ENCODE results near the gene CEP170B.

Gene CEP170B

GRCh38 chr14:104873380-104874055 lies 8.4 kb downstream of the CEP170B start:
- Histone ChIP-seq H3K27me3 (ENCODE audit: control insufficient read depth, insufficient read depth, low read length) (no peaks in the 10 kb centered on the region), H3K27ac (ENCODE audit: low read depth, low read length) (no peak overlapping the region), H3K4me1 (ENCODE audit: control insufficient read depth, insufficient read depth, low read length) (no peaks in the 10 kb centered on the region), H3K36me3 (ENCODE audit: control insufficient read depth, insufficient read depth, low read length) (peaks cover 9% of the 10 kb centered on the region), H3K9ac (ENCODE audit: low read length) (no peak overlapping the region), H3K4me3 (ENCODE audit: low read length) (no peak overlapping the region)

- no peak overlapping the region for H3K27ac ChIP-seq (ENCODE audit: low read depth, low read length)
- H3K9ac ChIP-seq (ENCODE audit: low read length) = no peak overlapping the region
- H3K27me3 ChIP-seq (ENCODE audit: control insufficient read depth, insufficient read depth, low read length) = no peaks in the 10 kb centered on the region
- H3K36me3 ChIP-seq (ENCODE audit: control insufficient read depth, insufficient read depth, low read length) = peaks cover 9% of the 10 kb centered on the region
- H3K4me1 ChIP-seq (ENCODE audit: control insufficient read depth, insufficient read depth, low read length) = no peaks in the 10 kb centered on the region
- H3K4me3 ChIP-seq (ENCODE audit: low read length) = no peak overlapping the region
These were observed 9.1 kb downstream of the CEP170B start for GRCh38 chr14:104874110-104874531.

- Histone ChIP-seq H3K4me1 (ENCODE audit: control insufficient read depth, insufficient read depth, low read length) (no peaks in the 10 kb centered on the region), H3K4me3 (ENCODE audit: low read length) (no peak overlapping the region), H3K36me3 (ENCODE audit: control insufficient read depth, insufficient read depth, low read length) (peaks cover 7% of the 10 kb centered on the region), H3K9ac (ENCODE audit: low read length) (no peak overlapping the region), H3K27me3 (ENCODE audit: control insufficient read depth, insufficient read depth, low read length) (no peaks in the 10 kb centered on the region), H3K27ac (ENCODE audit: low read depth, low read length) (no peak overlapping the region)
These were observed 9.7 kb downstream of the CEP170B start for GRCh38 chr14:104874571-104875411.

- peaks cover 9% of the 10 kb centered on the region for H3K36me3 ChIP-seq (ENCODE audit: control insufficient read depth, insufficient read depth, low read length)
- H3K4me3 ChIP-seq (ENCODE audit: low read length) = no peak overlapping the region
- no peak overlapping the region for H3K27ac ChIP-seq (ENCODE audit: low read depth, low read length)
These were observed 10.3 kb downstream of the CEP170B start for GRCh38 chr14:104875412-104875751.

GRCh38 chr14:104875811-104876210 lies 10.7 kb downstream of the CEP170B start:
- H3K4me1 ChIP-seq (ENCODE audit: control insufficient read depth, insufficient read depth, low read length) = no peaks in the 10 kb centered on the region
- no peak overlapping the region for H3K4me3 ChIP-seq (ENCODE audit: low read length)
- no peak overlapping the region for H3K27ac ChIP-seq (ENCODE audit: low read depth, low read length)
- no peak overlapping the region for H3K9ac ChIP-seq (ENCODE audit: low read length)
- H3K36me3 ChIP-seq (ENCODE audit: control insufficient read depth, insufficient read depth, low read length) = peaks cover 12% of the 10 kb centered on the region
- H3K27me3 ChIP-seq (ENCODE audit: control insufficient read depth, insufficient read depth, low read length) = no peaks in the 10 kb centered on the region

More at GRCh38 chr14:104875412-104875751, 10.3 kb downstream of the CEP170B start:
- H3K27me3 ChIP-seq (ENCODE audit: control insufficient read depth, insufficient read depth, low read length) = no peaks in the 10 kb centered on the region
- H3K4me1 ChIP-seq (ENCODE audit: control insufficient read depth, insufficient read depth, low read length) = no peaks in the 10 kb centered on the region
- H3K9ac ChIP-seq (ENCODE audit: low read length) = no peak overlapping the region

- Histone ChIP-seq H3K4me3 (ENCODE audit: low read length) (no peak overlapping the region), H3K4me1 (ENCODE audit: control insufficient read depth, insufficient read depth, low read length) (no peaks in the 10 kb centered on the region), H3K27me3 (ENCODE audit: control insufficient read depth, insufficient read depth, low read length) (no peaks in the 10 kb centered on the region), H3K36me3 (ENCODE audit: control insufficient read depth, insufficient read depth, low read length) (peaks cover 12% of the 10 kb centered on the region), H3K27ac (ENCODE audit: low read depth, low read length) (no peak overlapping the region), H3K9ac (ENCODE audit: low read length) (no peak overlapping the region)
These were observed 11.2 kb downstream of the CEP170B start for GRCh38 chr14:104876251-104876699.

- H3K4me3 ChIP-seq (ENCODE audit: low read length) = no peak overlapping the region
- peaks cover 12% of the 10 kb centered on the region for H3K36me3 ChIP-seq (ENCODE audit: control insufficient read depth, insufficient read depth, low read length)
- H3K9ac ChIP-seq (ENCODE audit: low read length) = no peak overlapping the region
- H3K27ac ChIP-seq (ENCODE audit: low read depth, low read length) = no peak overlapping the region
- no peaks in the 10 kb centered on the region for H3K27me3 ChIP-seq (ENCODE audit: control insufficient read depth, insufficient read depth, low read length)
- no peaks in the 10 kb centered on the region for H3K4me1 ChIP-seq (ENCODE audit: control insufficient read depth, insufficient read depth, low read length)
These were observed 12.2 kb downstream of the CEP170B start for GRCh38 chr14:104877066-104877805.

GRCh38 chr14:104877806-104878550 lies 12.9 kb downstream of the CEP170B start:
- H3K4me1 ChIP-seq (ENCODE audit: control insufficient read depth, insufficient read depth, low read length) = no peaks in the 10 kb centered on the region
- no peaks in the 10 kb centered on the region for H3K27me3 ChIP-seq (ENCODE audit: control insufficient read depth, insufficient read depth, low read length)
- no peak overlapping the region for H3K27ac ChIP-seq (ENCODE audit: low read depth, low read length)
- no peak overlapping the region for H3K9ac ChIP-seq (ENCODE audit: low read length)
- H3K4me3 ChIP-seq (ENCODE audit: low read length) = no peak overlapping the region
- peaks cover 10% of the 10 kb centered on the region for H3K36me3 ChIP-seq (ENCODE audit: control insufficient read depth, insufficient read depth, low read length)

- Histone ChIP-seq H3K36me3 (ENCODE audit: control insufficient read depth, insufficient read depth, low read length) (peaks cover 10% of the 10 kb centered on the region), H3K27me3 (ENCODE audit: control insufficient read depth, insufficient read depth, low read length) (no peaks in the 10 kb centered on the region), H3K4me3 (ENCODE audit: low read length) (no peak overlapping the region), H3K27ac (ENCODE audit: low read depth, low read length) (no peak overlapping the region), H3K4me1 (ENCODE audit: control insufficient read depth, insufficient read depth, low read length) (no peaks in the 10 kb centered on the region), H3K9ac (ENCODE audit: low read length) (no peak overlapping the region)
These were observed 13.5 kb downstream of the CEP170B start for GRCh38 chr14:104878582-104878981.

GRCh38 chr14:104879201-104879982 lies 14.3 kb downstream of the CEP170B start:
- no peaks in the 10 kb centered on the region for H3K4me1 ChIP-seq (ENCODE audit: control insufficient read depth, insufficient read depth, low read length)
- H3K27ac ChIP-seq (ENCODE audit: low read depth, low read length) = no peak overlapping the region
- H3K27me3 ChIP-seq (ENCODE audit: control insufficient read depth, insufficient read depth, low read length) = no peaks in the 10 kb centered on the region
- no peak overlapping the region for H3K9ac ChIP-seq (ENCODE audit: low read length)
- H3K4me3 ChIP-seq (ENCODE audit: low read length) = no peak overlapping the region
- H3K36me3 ChIP-seq (ENCODE audit: control insufficient read depth, insufficient read depth, low read length) = peaks cover 10% of the 10 kb centered on the region

- no peak overlapping the region for H3K4me3 ChIP-seq (ENCODE audit: low read length)
- no peak overlapping the region for H3K9ac ChIP-seq (ENCODE audit: low read length)
- no peak overlapping the region for H3K27ac ChIP-seq (ENCODE audit: low read depth, low read length)
- no peaks in the 10 kb centered on the region for H3K4me1 ChIP-seq (ENCODE audit: control insufficient read depth, insufficient read depth, low read length)
- H3K27me3 ChIP-seq (ENCODE audit: control insufficient read depth, insufficient read depth, low read length) = no peaks in the 10 kb centered on the region
- peaks cover 10% of the 10 kb centered on the region for H3K36me3 ChIP-seq (ENCODE audit: control insufficient read depth, insufficient read depth, low read length)
These were observed 15.0 kb downstream of the CEP170B start for GRCh38 chr14:104879983-104880565.
